SJSA1 (cell line): Measurements from ENCODE around the gene PGM2L1. TPM values are rescaled to one million over a fixed set of nuclear protein-coding genes. Genes with fewer than 3 reads are reported as not detected.

Source experiments
- DNase-seq, 2 experiments: peaks; one replicate each; pipeline ENCODE4 v3.0.0-alpha.2; 2015 to 2020; ENCODE audit warnings: low spot score in 2 of 2, low read depth in 1 of 2
- H3K27ac ChIP-seq: fragments of 250-450 bp; sonication (Bioruptor Pico); 2 replicates; pipeline ENCODE4 v1.5.1; 2020; ENCODE audit warnings: mild to moderate bottlenecking, moderate library complexity
- H3K27me3 ChIP-seq: fragments of 250-450 bp; sonication (Bioruptor Pico); replicated peaks from 2 replicates; pipeline ENCODE4 v1.5.1; 2020; ENCODE audit warnings: mild to moderate bottlenecking, moderate library complexity
- H3K36me3 ChIP-seq: fragments of 250-450 bp; sonication (Bioruptor Pico); 2 replicates; pipeline ENCODE4 v1.5.1; 2020; ENCODE audit warnings: mild to moderate bottlenecking
- H3K4me1 ChIP-seq: fragments of 250-450 bp; sonication (Bioruptor Pico); replicated peaks from 2 replicates; pipeline ENCODE4 v1.6.1; 2021; ENCODE audit warnings: mild to moderate bottlenecking
- H3K4me3 ChIP-seq: fragments of 250-450 bp; sonication (Bioruptor Pico); 2 replicates; pipeline ENCODE4 v1.5.1; 2020; ENCODE audit warnings: mild to moderate bottlenecking
- H3K9me3 ChIP-seq: fragments of 250-450 bp; sonication (Bioruptor Pico); replicated peaks from 2 replicates; pipeline ENCODE4 v1.5.1; 2020; ENCODE audit warnings: mild to moderate bottlenecking
- total RNA-seq: library from RNA; depleted of rRNA; stranded (reverse); fragments of >200 nt; shearing (Covaris generic); gene quantifications from 2 replicates; pipeline ENCODE4 v1.2.3, GENCODE V29; 2014

PGM2L1 gene
- total RNA-seq, 1 experiment from 2014 or later = 2.0 TPM

GRCh38 chr11:74319139-74319816 lies 79.0 kb downstream of the PGM2L1 start:
- Histone ChIP-seq H3K4me1 (peaks cover 12% of the 10 kb centered on the region), H3K27ac (peak overlapping the region; percentile 58), H3K4me3 (no peak overlapping the region), H3K9me3 (no peaks in the 10 kb centered on the region), H3K36me3 (no peaks in the 10 kb centered on the region), H3K27me3 (no peaks in the 10 kb centered on the region)
- DNase-seq = peak; percentile 42 to 43

GRCh38 chr11:74318241-74318932 lies 79.8 kb downstream of the PGM2L1 start:
- H3K4me3 ChIP-seq = no peak overlapping the region

GRCh38 chr11:74316772-74317505 lies 81.3 kb downstream of the PGM2L1 start:
- H3K27ac ChIP-seq = no peak overlapping the region
- H3K27me3 ChIP-seq = no peaks in the 10 kb centered on the region
- DNase-seq = no peak

More at GRCh38 chr11:74318241-74318932, 79.8 kb downstream of the PGM2L1 start:
- Histone ChIP-seq H3K27ac (peak overlapping the region; percentile 58), H3K9me3 (no peaks in the 10 kb centered on the region), H3K27me3 (no peaks in the 10 kb centered on the region), H3K4me1 (peaks cover 12% of the 10 kb centered on the region), H3K36me3 (no peaks in the 10 kb centered on the region)
- peak in 1 of 2 experiments; percentile 2 for DNase-seq

GRCh38 chr11:74312326-74312725 lies 85.9 kb downstream of the PGM2L1 start:
- peaks cover 3% of the 10 kb centered on the region; the same call in 1 of the 2 replicates for H3K4me1 ChIP-seq
- H3K4me3 ChIP-seq = no peak overlapping the region
- H3K27me3 ChIP-seq = no peaks in the 10 kb centered on the region
- H3K9me3 ChIP-seq = no peaks in the 10 kb centered on the region
- no peak overlapping the region for H3K27ac ChIP-seq
- no peaks in the 10 kb centered on the region for H3K36me3 ChIP-seq
- DNase-seq = no peak

More at GRCh38 chr11:74316772-74317505, 81.3 kb downstream of the PGM2L1 start:
- Histone ChIP-seq H3K4me1 (peaks cover 12% of the 10 kb centered on the region), H3K4me3 (no peak overlapping the region), H3K36me3 (no peaks in the 10 kb centered on the region), H3K9me3 (no peaks in the 10 kb centered on the region)

- Histone ChIP-seq H3K36me3 (no peaks in the 10 kb centered on the region), H3K27me3 (no peaks in the 10 kb centered on the region), H3K9me3 (no peaks in the 10 kb centered on the region), H3K4me1 (peaks cover 3% of the 10 kb centered on the region; the same call in 1 of the 2 replicates), H3K27ac (no peak within 1 kb of the TSS), H3K4me3 (peak within 1 kb of the TSS; percentile 41)
- DNase-seq = peak in 1 of 2 experiments; percentile 51
These were observed 86.8 kb downstream of the PGM2L1 start, which contains the start of gene P4HA3 for GRCh38 chr11:74311352-74311926. Gene P4HA3 (minus strand): TSS chr11:74311640. CDS start chr11:74311611, 29 bp downstream.

GRCh38 chr11:74310857-74311256 lies 87.4 kb downstream of the PGM2L1 start:
- Histone ChIP-seq H3K36me3 (no peaks in the 10 kb centered on the region), H3K4me1 (peaks cover 3% of the 10 kb centered on the region; the same call in 1 of the 2 replicates), H3K27ac (no peak overlapping the region), H3K27me3 (no peaks in the 10 kb centered on the region), H3K9me3 (no peaks in the 10 kb centered on the region), H3K4me3 (peak overlapping the region; percentile 41)
- DNase-seq = no peak

- DNase-seq = no peak
- H3K27me3 ChIP-seq = no peaks in the 10 kb centered on the region
- no peak overlapping the region for H3K4me3 ChIP-seq
- no peaks in the 10 kb centered on the region for H3K36me3 ChIP-seq
- no peaks in the 10 kb centered on the region for H3K9me3 ChIP-seq
- H3K4me1 ChIP-seq = peaks cover 3% of the 10 kb centered on the region; the same call in 1 of the 2 replicates
- H3K27ac ChIP-seq = no peak overlapping the region
These were observed 90.8 kb downstream of the PGM2L1 start for GRCh38 chr11:74307434-74307833.

- Histone ChIP-seq H3K4me1 (peaks cover 3% of the 10 kb centered on the region; the same call in 1 of the 2 replicates), H3K9me3 (no peaks in the 10 kb centered on the region), H3K4me3 (no peak overlapping the region), H3K27me3 (no peaks in the 10 kb centered on the region), H3K27ac (no peak overlapping the region), H3K36me3 (no peaks in the 10 kb centered on the region)
- DNase-seq = no peak
These were observed 91.6 kb downstream of the PGM2L1 start for GRCh38 chr11:74306435-74307175.

GRCh38 chr11:74299015-74299414 lies 99.2 kb downstream of the PGM2L1 start:
- no peaks in the 10 kb centered on the region for H3K27me3 ChIP-seq
- H3K36me3 ChIP-seq = no peaks in the 10 kb centered on the region
- no peak for DNase-seq
- H3K27ac ChIP-seq = no peak overlapping the region
- H3K9me3 ChIP-seq = no peaks in the 10 kb centered on the region
- no peak overlapping the region for H3K4me3 ChIP-seq
- no peaks in the 10 kb centered on the region for H3K4me1 ChIP-seq

- DNase-seq = no peak
- Histone ChIP-seq H3K4me1 (no peaks in the 10 kb centered on the region), H3K27me3 (no peaks in the 10 kb centered on the region), H3K9me3 (no peaks in the 10 kb centered on the region), H3K27ac (no peak overlapping the region), H3K4me3 (no peak overlapping the region), H3K36me3 (no peaks in the 10 kb centered on the region)
These were observed 100.7 kb downstream of the PGM2L1 start for GRCh38 chr11:74297484-74297883.

- Histone ChIP-seq H3K4me1 (0 out of 2 replicates have a peak, but pooled peaks cover 4% of the 10 kb centered on the region), H3K9me3 (no peaks in the 10 kb centered on the region), H3K36me3 (no peaks in the 10 kb centered on the region), H3K27me3 (no peaks in the 10 kb centered on the region), H3K27ac (no peak overlapping the region), H3K4me3 (no peak overlapping the region)
- DNase-seq = no peak
These were observed 109.3 kb downstream of the PGM2L1 start for GRCh38 chr11:74288911-74289310.

- H3K36me3 ChIP-seq = no peaks in the 10 kb centered on the region
- 0 out of 2 replicates have a peak, but pooled peaks cover 4% of the 10 kb centered on the region for H3K4me1 ChIP-seq
- no peaks in the 10 kb centered on the region for H3K9me3 ChIP-seq
- H3K4me3 ChIP-seq = no peak overlapping the region
- H3K27me3 ChIP-seq = no peaks in the 10 kb centered on the region
- peak in 1 of 2 experiments; percentile 13 for DNase-seq
- no peak overlapping the region for H3K27ac ChIP-seq
These were observed 110.1 kb downstream of the PGM2L1 start for GRCh38 chr11:74288161-74288560.

- Histone ChIP-seq H3K27ac (no peak overlapping the region), H3K36me3 (no peaks in the 10 kb centered on the region), H3K4me3 (no peak overlapping the region), H3K4me1 (peaks cover 5% of the 10 kb centered on the region), H3K9me3 (no peaks in the 10 kb centered on the region), H3K27me3 (no peaks in the 10 kb centered on the region)
- no peak for DNase-seq
These were observed 113.8 kb downstream of the PGM2L1 start for GRCh38 chr11:74284466-74284865.
